GM10266 (cell line): ENCODE measurements around the gene GAREM1.
"Not testable (repeated sequence)": the region's sequence is repeated elsewhere in the genome, so short reads cannot be mapped to it uniquely, and the experiment has no call there.

Experiments used
- DNase-seq: peaks from one replicate; pipeline ENCODE4 v3.0.0; 2012; ENCODE audit errors: extremely low spot score
- TF ChIP-seq, protein P1 (sequence below): IDR thresholded peaks from 2 replicates; pipeline ENCODE4 v1.5.1; 2012; ENCODE audit warnings: mild to moderate bottlenecking, low read depth; ENCODE audit not compliant: control insufficient read depth, insufficient read depth; ENCODE audit errors: missing control alignments

The GAREM1 gene

DNA sequence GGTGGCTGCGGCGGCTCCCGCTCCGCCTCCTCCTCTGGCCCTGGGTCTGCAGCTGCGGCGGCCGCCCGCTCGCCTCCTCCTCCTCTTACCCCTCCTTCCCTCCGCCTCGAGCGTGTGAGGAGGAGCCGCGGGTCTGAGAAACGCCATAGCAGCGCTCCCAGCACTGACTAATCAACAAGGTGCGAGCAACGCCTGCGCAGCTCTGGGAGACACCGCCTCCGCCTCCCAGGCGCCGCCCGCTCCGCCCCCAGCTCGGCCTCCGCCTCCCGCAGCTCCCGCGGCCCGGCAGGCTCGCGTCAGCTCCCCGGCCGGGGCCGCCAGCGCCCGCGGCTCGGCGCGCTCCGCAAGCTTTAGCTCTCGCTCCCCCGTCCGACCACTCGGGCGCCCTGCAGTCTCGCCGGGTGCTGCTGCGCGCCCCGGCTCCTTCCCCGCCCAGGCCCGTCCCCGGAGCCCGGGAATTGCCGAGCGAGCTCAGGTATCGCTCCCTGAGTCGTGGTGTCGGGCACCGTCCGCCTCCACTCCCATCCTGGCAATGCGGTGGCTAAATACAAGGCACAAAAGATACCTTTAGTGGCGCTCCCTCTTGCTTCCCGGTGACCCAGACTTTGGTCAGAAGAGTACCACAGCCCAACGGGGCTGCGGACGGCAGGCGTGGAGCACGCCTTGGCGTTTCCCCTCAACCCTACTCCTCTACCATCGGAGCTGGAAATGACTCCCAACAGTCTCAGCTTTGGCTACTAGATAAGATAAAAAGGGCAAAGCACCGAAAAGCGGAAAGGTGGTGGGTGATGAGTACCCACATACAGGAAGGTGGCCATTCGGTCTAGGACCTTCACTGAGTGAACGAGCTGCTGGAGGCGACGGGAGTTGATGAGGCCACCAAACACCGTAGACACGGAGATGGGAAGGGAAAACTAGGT lies at the start of gene GAREM1:
GAREM1 (minus strand) TSS at position 169 of the 920 bp plus-strand sequence. CDS start 454 bp downstream, outside the sequence.
- DNase-seq, result peak; percentile 92
- TF ChIP-seq, protein P1, sequence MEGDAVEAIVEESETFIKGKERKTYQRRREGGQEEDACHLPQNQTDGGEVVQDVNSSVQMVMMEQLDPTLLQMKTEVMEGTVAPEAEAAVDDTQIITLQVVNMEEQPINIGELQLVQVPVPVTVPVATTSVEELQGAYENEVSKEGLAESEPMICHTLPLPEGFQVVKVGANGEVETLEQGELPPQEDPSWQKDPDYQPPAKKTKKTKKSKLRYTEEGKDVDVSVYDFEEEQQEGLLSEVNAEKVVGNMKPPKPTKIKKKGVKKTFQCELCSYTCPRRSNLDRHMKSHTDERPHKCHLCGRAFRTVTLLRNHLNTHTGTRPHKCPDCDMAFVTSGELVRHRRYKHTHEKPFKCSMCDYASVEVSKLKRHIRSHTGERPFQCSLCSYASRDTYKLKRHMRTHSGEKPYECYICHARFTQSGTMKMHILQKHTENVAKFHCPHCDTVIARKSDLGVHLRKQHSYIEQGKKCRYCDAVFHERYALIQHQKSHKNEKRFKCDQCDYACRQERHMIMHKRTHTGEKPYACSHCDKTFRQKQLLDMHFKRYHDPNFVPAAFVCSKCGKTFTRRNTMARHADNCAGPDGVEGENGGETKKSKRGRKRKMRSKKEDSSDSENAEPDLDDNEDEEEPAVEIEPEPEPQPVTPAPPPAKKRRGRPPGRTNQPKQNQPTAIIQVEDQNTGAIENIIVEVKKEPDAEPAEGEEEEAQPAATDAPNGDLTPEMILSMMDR, result peak; percentile 70

DNA sequence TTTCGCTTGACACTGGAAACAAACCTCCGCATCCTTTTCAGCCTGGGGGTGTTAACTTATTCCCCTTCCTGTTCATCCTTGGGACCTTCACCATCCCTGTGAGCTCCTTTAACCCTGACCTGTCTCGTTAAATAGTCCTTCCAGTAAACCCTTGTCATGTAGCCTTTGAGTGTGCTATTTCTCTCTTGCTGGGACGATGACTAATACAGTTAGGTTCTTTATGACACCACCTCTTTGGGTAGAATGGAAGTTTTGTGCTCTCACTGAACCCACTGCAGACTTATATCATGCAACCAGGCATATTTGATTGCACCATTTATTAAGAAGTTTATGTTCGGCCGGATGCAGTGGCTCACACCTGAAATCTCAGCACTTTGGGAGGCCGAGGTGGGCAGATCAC lies 40.5 kb upstream of the GAREM1 start:
- no peak for DNase-seq
- TF ChIP-seq, protein P1, result no peak

DNA sequence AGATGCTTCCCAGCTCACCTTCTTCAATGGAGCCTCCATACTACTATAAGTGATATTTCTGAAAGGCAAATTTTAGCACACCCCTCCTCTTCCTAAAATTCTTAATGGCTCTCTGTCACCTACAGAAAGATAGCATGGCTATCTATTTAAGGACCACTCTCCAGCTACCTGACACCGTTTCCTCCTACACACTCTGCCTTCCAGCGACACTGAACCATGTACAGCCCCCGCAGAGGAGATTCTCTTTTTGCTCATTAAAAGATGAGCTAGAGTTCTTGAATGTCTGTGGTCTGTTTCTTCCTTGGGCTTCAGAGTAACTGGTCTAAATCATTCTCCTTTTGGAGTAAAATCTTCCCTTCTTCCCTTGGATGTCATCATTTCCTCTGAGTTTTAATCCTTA lies 38.4 kb upstream of the GAREM1 start:
- TF ChIP-seq, protein P1, result no peak
- DNase-seq, result no peak

DNA sequence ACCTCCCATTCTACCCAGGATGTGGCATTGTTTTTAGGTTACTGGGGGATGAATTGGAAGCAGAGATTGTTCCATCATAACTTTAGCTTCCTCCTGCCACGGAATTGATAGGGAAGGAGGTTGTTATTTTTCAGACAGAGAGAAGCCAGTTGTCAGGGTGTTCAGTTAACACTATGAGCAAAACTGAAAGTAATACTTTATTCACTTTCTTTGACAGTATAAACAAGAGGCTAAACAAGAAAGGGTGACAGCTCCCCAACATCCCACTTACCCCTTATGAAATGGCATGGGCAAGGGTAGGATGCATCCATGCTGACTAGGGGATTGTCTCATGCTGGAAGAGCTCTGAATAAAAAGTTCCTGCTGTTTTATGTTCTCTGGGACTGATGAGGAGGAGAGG lies 36.4 kb upstream of the GAREM1 start:
- no peak for DNase-seq
- TF ChIP-seq, protein P1, result no peak

DNA sequence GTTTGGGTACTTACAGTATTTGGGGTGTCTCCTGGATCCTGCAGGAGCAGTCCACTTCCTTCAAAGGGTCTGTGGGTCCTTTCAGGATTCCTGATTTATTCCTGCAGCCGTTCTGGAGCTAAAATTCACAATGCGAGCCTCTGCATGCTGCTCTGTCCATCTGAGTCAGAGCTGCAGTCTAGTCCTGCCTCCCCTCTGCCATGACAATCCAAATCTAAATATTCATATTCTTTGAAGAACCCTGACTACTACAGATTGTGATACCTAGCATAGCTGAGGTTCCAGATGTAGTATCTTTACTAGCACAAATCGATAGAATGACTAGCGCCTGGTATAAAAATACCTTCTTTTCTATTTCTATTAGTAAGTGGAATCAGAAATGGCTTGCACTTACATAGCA lies 31.3 kb upstream of the GAREM1 start:
- TF ChIP-seq, protein P1, result no peak
- DNase-seq, result no peak

DNA sequence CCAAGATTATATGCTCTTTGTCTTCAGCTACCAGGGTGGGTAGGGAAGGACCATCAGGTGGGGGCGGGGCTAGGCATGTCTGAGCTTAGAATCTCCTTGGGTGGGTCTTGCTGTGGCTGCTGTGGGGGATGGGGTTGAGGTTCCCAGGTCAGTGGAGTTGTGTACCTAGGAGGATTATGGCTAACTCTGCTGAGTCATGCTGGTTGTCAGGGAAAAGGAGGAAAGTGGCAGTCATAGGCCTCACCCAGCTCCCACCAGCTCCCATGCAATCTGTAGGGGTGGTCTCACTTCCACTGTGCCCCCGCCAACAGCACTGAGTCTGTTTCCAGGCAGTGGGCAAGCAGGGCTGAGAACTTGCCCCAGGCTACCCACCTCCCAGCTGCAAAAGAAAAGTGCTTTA lies 30.6 kb upstream of the GAREM1 start:
- DNase-seq, result not testable (repeated sequence)

DNA sequence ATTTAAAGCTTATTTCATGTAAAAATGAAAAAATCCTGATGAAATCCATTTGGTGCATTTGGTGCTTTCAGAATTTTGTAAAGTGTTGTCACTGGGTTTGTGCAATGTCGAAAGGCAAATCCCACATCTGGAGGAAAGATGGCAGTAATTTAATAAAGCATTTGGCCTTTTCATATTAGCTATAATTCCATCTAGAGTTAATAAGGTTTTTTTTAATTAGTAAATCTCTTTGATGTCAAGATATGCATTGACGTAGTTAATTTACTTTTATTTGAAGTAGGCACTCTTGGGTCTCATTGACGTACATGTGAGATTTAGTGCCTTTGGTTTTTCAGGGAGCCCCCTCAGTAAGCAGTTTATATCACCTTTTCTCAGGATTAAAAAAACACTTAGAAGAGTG lies 12.3 kb upstream of the GAREM1 start:
- TF ChIP-seq, protein P1, result no peak
- no peak for DNase-seq

DNA sequence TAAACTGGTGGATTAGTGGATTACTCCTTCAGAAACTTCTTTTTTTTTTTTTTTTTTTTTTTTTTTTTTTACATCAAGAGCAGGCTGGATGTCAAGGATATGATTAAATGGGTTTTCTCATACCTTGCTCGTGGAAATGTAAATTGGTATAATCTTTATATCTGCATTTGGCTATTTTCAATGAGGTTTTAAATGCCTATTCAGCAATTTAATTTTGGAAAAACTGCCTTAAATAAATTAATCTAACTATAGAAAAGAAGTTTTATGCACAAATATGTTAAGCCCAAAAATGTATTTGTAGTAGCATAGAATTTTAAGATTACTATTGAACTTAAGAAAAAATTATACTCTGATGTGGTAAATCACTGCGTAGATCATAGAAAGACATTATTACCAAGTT lies 11.4 kb upstream of the GAREM1 start:
- no peak for DNase-seq
- TF ChIP-seq, protein P1, result no peak
